Measurements from ENCODE around the gene SMAD7.

GRCh38 chr18:48945953-48946217 is 4.9 kb downstream of the SMAD7 start:
- TF ChIP-seq, protein P1, sequence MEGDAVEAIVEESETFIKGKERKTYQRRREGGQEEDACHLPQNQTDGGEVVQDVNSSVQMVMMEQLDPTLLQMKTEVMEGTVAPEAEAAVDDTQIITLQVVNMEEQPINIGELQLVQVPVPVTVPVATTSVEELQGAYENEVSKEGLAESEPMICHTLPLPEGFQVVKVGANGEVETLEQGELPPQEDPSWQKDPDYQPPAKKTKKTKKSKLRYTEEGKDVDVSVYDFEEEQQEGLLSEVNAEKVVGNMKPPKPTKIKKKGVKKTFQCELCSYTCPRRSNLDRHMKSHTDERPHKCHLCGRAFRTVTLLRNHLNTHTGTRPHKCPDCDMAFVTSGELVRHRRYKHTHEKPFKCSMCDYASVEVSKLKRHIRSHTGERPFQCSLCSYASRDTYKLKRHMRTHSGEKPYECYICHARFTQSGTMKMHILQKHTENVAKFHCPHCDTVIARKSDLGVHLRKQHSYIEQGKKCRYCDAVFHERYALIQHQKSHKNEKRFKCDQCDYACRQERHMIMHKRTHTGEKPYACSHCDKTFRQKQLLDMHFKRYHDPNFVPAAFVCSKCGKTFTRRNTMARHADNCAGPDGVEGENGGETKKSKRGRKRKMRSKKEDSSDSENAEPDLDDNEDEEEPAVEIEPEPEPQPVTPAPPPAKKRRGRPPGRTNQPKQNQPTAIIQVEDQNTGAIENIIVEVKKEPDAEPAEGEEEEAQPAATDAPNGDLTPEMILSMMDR (IDR thresholded peaks at IDR 0.05), result no peak
- no peak for TF ChIP-seq POLR2A (IDR thresholded peaks at IDR 0.05)
